HepG2 (cell line): Measurements from ENCODE around the gene HHEX. TPM values are rescaled to one million over a fixed set of nuclear protein-coding genes. Genes with fewer than 3 reads are reported as not detected.
A peak's percentile ranks its signal among the peaks of the same experiment; 100 is the strongest.

Source experiments
- ATAC-seq: fragments of 200-7000 bp; cut with Tn5 transposase; 3 replicates; pipeline ENCODE4 v1.9.1; 2020; ENCODE audit warnings: mild to moderate bottlenecking, moderate library complexity
- BruUV-seq: library from RNA; stranded (reverse); fragments of 400-500 nt; replicated peaks from 2 replicates; lab custom pipeline; 2021; lab: Mats Ljungman, UMichigan
- CTCF ChIA-PET: fragments of 300-600 bp; formaldehyde crosslinking; extraction: SDS; loops from one replicate; lab custom pipeline; 2021; ENCODE audit warnings: low total read pairs, inconsistent platforms, low intra/inter-chr PET ratio; lab: Yijun Ruan, JAX
- POLR2A ChIA-PET: fragments of 350-600 bp; sonication (Branson Sonifier 250); formaldehyde crosslinking; loops from one replicate; lab custom pipeline; 2020; ENCODE audit warnings: antibody characterized with exemption, inconsistent platforms; lab: Yijun Ruan, JAX
- DNase-seq: peaks from one replicate; pipeline ENCODE4 v3.0.0-alpha.2; 2015; ENCODE audit warnings: low spot score
- FAIRE-seq: peaks from 3 replicates; lab custom pipeline; 2011; peaks lifted over from hg19 to GRCh38; lab: Jason Lieb, UNC
- H2AFZ ChIP-seq: one replicate; pipeline ENCODE4 v1.6.1; 2011; ENCODE audit warnings: low read length, inconsistent platforms
- H3K27ac ChIP-seq: fragments of 300-600 bp; 3 replicates; pipeline ENCODE4 v1.8.0; 2011; ENCODE audit warnings: mixed run types, mild to moderate bottlenecking, mixed read lengths, low read length, inconsistent platforms; ENCODE audit not compliant: insufficient read depth; ENCODE audit errors: extremely low read length
- H3K27me3 ChIP-seq, 2 experiments: fragments of 200-600 bp in 1 of 2; 2 replicates in 1 of 2; 3 replicates in 1 of 2; pipeline versions ENCODE4 v1.6.0 to v1.8.0; 2011; ENCODE audit warnings: low read length in 2 of 2, mild to moderate bottlenecking in 2 of 2, moderate library complexity in 2 of 2, inconsistent platforms in 1 of 2; ENCODE audit not compliant: insufficient read depth in 2 of 2, control insufficient read depth in 1 of 2
- H3K36me3 ChIP-seq, 2 experiments: fragments of 200-600 bp in 1 of 2; replicated peaks in 1 of 2; 2 replicates in 1 of 2; 3 replicates in 1 of 2; pipeline versions ENCODE4 v1.5.1 to v1.8.0; 2011; ENCODE audit warnings: low read length in 2 of 2, inconsistent platforms in 1 of 2; ENCODE audit not compliant: insufficient read depth in 2 of 2, control insufficient read depth in 1 of 2
- H3K4me1 ChIP-seq: 2 replicates; pipeline ENCODE4 v1.5.1; 2012; ENCODE audit warnings: low read length, inconsistent platforms; ENCODE audit not compliant: insufficient read depth
- H3K4me2 ChIP-seq: 2 replicates; pipeline ENCODE4 v1.6.0; 2011; ENCODE audit warnings: low read depth, low read length, inconsistent platforms
- H3K4me3 ChIP-seq, 3 experiments: fragments of 200-600 bp in 1 of 3; sonication (generic), shearing (Covaris generic) in 1 of 3; replicated peaks in 1 of 3; 2 replicates each; pipeline ENCODE4 v1.5.1; 2011 to 2016; ENCODE audit warnings: low read length in 3 of 3, inconsistent platforms in 2 of 3, low read depth in 2 of 3, mild to moderate bottlenecking in 2 of 3, control low read depth in 1 of 3, mixed read lengths in 1 of 3; ENCODE audit not compliant: insufficient read depth in 1 of 3
- H3K79me2 ChIP-seq: one replicate; pipeline ENCODE4 v1.6.1; 2011; ENCODE audit warnings: low read length, inconsistent platforms; ENCODE audit not compliant: insufficient read depth
- H3K9ac ChIP-seq: 2 replicates; pipeline ENCODE4 v1.6.0; 2011; ENCODE audit warnings: mild to moderate bottlenecking, low read depth, low read length, inconsistent platforms; ENCODE audit not compliant: insufficient read depth
- H3K9me3 ChIP-seq: 2 replicates; pipeline ENCODE4 v1.5.1; 2012; ENCODE audit warnings: mild to moderate bottlenecking, low read length
- H4K20me1 ChIP-seq: 2 replicates; pipeline ENCODE4 v1.6.0; 2011; ENCODE audit warnings: inconsistent platforms, mild to moderate bottlenecking, low read length, moderate library complexity; ENCODE audit not compliant: insufficient read depth
- AKAP8 ChIP-seq: sonication (generic); formaldehyde crosslinking; IDR thresholded peaks from 2 replicates; pipeline ENCODE4 v1.5.1; 2020; ENCODE audit warnings: mild to moderate bottlenecking, missing genetic modification reagents
- CENPT ChIP-seq: sonication (generic); formaldehyde crosslinking; IDR thresholded peaks from 2 replicates; pipeline ENCODE4 v1.8.0; 2022; ENCODE audit warnings: low read depth, mild to moderate bottlenecking, moderate library complexity, missing genetic modification reagents
- EEA1 ChIP-seq: sonication (generic); formaldehyde crosslinking; IDR thresholded peaks from 2 replicates; pipeline ENCODE4 v1.5.1; 2020; ENCODE audit warnings: mild to moderate bottlenecking, missing genetic modification reagents, borderline replicate concordance
- FOSL2 ChIP-seq: sonication (generic); formaldehyde crosslinking; IDR thresholded peaks from 2 replicates; pipeline ENCODE4 v1.4.0; 2020; ENCODE audit warnings: missing genetic modification reagents
- GABPB1 ChIP-seq: IDR thresholded peaks from 2 replicates; pipeline ENCODE4 v1.6.1; 2016; ENCODE audit warnings: mild to moderate bottlenecking, missing genetic modification reagents, moderate library complexity, missing compliant biosample characterization
- MAFK ChIP-seq, 2 experiments: IDR thresholded peaks in 1 of 2; conservative IDR thresholded peaks in 1 of 2; 2 replicates each; pipeline ENCODE4 v1.6.1; 2011; ENCODE audit warnings: improper control_type of control experiment in 2 of 2, low read length in 2 of 2
- PHF8 ChIP-seq: sonication (generic); formaldehyde crosslinking; IDR thresholded peaks from 2 replicates; pipeline ENCODE4 v1.5.0; 2020; ENCODE audit warnings: missing genetic modification reagents
- RBM22 ChIP-seq: fragments of 200-400 bp; formaldehyde crosslinking; optimal IDR thresholded peaks from 2 replicates; pipeline ENCODE3; 2017; ENCODE audit warnings: mild to moderate bottlenecking, low read length, moderate library complexity
- SAP130 ChIP-seq: IDR thresholded peaks from 2 replicates; pipeline ENCODE4 v1.6.1; 2016; ENCODE audit warnings: low read depth
- SOX13 ChIP-seq, 3 experiments: fragments of 450-650 bp in 1 of 3; sonication (generic) in 1 of 3; formaldehyde crosslinking in 1 of 3; IDR thresholded peaks in 2 of 3; conservative IDR thresholded peaks in 1 of 3; 2 replicates each; pipeline versions ENCODE4 v1.5.0 to v1.6.1; 2016 to 2020; ENCODE audit warnings: antibody characterized with exemption in 1 of 3, mild to moderate bottlenecking in 1 of 3, missing compliant biosample characterization in 1 of 3, missing genetic modification reagents in 1 of 3, moderate library complexity in 1 of 3
- YEATS4 ChIP-seq: sonication (generic); formaldehyde crosslinking; IDR thresholded peaks from 2 replicates; pipeline ENCODE4 v1.4.0; 2020; ENCODE audit warnings: missing genetic modification reagents, borderline replicate concordance
- ZBTB26 ChIP-seq: IDR thresholded peaks from 2 replicates; pipeline ENCODE4 v1.6.1; 2016; ENCODE audit warnings: missing compliant biosample characterization, missing genetic modification reagents, borderline replicate concordance
- ZBTB3 ChIP-seq: sonication (generic); formaldehyde crosslinking; IDR thresholded peaks from 2 replicates; pipeline ENCODE4 v1.4.0; 2020; ENCODE audit warnings: low read depth, mild to moderate bottlenecking, moderate library complexity, missing genetic modification reagents, borderline replicate concordance
- ZMAT5 ChIP-seq: sonication (generic); formaldehyde crosslinking; IDR thresholded peaks from 2 replicates; pipeline ENCODE4 v1.5.0; 2020; ENCODE audit warnings: mild to moderate bottlenecking, low read depth, missing genetic modification reagents, borderline replicate concordance
- ZNF335 ChIP-seq: sonication (generic); formaldehyde crosslinking; IDR thresholded peaks from 2 replicates; pipeline ENCODE4 v1.4.0; 2020; ENCODE audit warnings: missing genetic modification reagents
- ZNF33B ChIP-seq: sonication (generic); formaldehyde crosslinking; IDR thresholded peaks from 2 replicates; pipeline ENCODE4 v1.5.1; 2020; ENCODE audit warnings: mild to moderate bottlenecking, missing genetic modification reagents
- ZNF503 ChIP-seq: sonication (generic); formaldehyde crosslinking; IDR thresholded peaks from 2 replicates; pipeline ENCODE4 v1.4.0; 2020; ENCODE audit warnings: missing genetic modification reagents
- ZNF547 ChIP-seq: sonication (generic); formaldehyde crosslinking; IDR thresholded peaks from 2 replicates; pipeline ENCODE4 v1.5.1; 2020; ENCODE audit warnings: mild to moderate bottlenecking, missing genetic modification reagents
- ZNF724P ChIP-seq: sonication (generic); formaldehyde crosslinking; IDR thresholded peaks from 2 replicates; pipeline ENCODE4 v1.8.0; 2022; ENCODE audit warnings: missing genetic modification reagents, borderline replicate concordance
- WGBS: methylation state at CpG from one replicate; pipeline ENCODE4 v1.1.6; 2017; ENCODE audit warnings: low lambda C conversion rate; 5-methylcytosine and 5-hydroxymethylcytosine counted together
- in situ Hi-C: cut with HindIII; loops from 2 replicates; pipeline ENCODE4 v1.10.0; 2017; ENCODE audit warnings: low pct_unique_long_range_greater_than_20kb; ENCODE audit not compliant: extremely low pct_ligation_motif_present
- intact Hi-C: fragments of 100-400 bp; cut with micrococcal nuclease; formaldehyde crosslinking; loops from one replicate; pipeline ENCODE4 v1.10.0; 2022; ENCODE audit not compliant: unreplicated experiment
- polyA plus RNA-seq, 8 experiments: library from polyadenylated mRNA; depleted of rRNA in 3 of 8; stranded (reverse) in 7 of 8; unstranded in 1 of 8; fragments of >200 nt; fragmentation: Illumina TruSeq in 4 of 8; extraction: Trizol in 4 of 8; gene quantifications; 2 replicates each; pipeline versions ENCODE4 v1.2.1 to v1.2.3, GENCODE V29; 2011 to 2016; ENCODE audit warnings: low read depth in 4 of 8, missing spikeins in 1 of 8, mixed read lengths in 1 of 8; ENCODE audit not compliant: insufficient read depth in 1 of 8
- total RNA-seq, 5 experiments: library from RNA; depleted of rRNA; stranded (reverse); fragments of >200 nt; fragmentation: Illumina TruSeq; extraction: Trizol; gene quantifications; 2 replicates each; pipeline ENCODE4 v1.2.3, GENCODE V29; 2016; ENCODE audit warnings: low read depth in 1 of 5

Gene HHEX
- total and polyA plus RNA-seq, 2 of the 13 experiments (the other 11 are each of a cell fraction or from before 2014, with no cell fraction given) = 44.5 to 48.7 TPM

- TF ChIP-seq ZNF503 (no peak), PHF8 (CRISPR knock-in tag) (0 out of 2 replicates have a peak, but pooled peaks have one; percentile 24), RBM22 (peak; percentile 32), ZNF724P (CRISPR knock-in tag) (0 out of 2 replicates have a peak, but pooled peaks have one; percentile 1), ZNF547 (CRISPR knock-in tag) (no peak), FOSL2 (CRISPR knock-in tag) (no peak), SAP130 (CRISPR knock-in tag) (peak; percentile 19), AKAP8 (CRISPR knock-in tag) (no peak), ZNF33B (CRISPR knock-in tag) (0 out of 2 replicates have a peak, but pooled peaks have one; percentile 3), CENPT (no peak)
Observed at GRCh38 chr10:92690915-92691590, 1.3 kb downstream of the HHEX start (continued).

GRCh38 chr10:92691591-92692079 lies 1.9 kb downstream of the HHEX start:
- H2AFZ ChIP-seq = no peak overlapping the region
- no peaks in the 10 kb centered on the region; a peak in 1 of 5 replicates for H3K27me3 ChIP-seq
- intact Hi-C loops (no loop called here), in situ Hi-C loops (no loop called here)
- H4K20me1 ChIP-seq = peaks cover 13% of the 10 kb centered on the region; the same call in 1 of the 2 replicates
- peaks cover 0 to 5% of the 10 kb centered on the region in 2 experiments; a peak in 2 of 5 replicates for H3K36me3 ChIP-seq
- 0% methylated on average over 11 of the region's 35 CpGs for WGBS
- peaks cover 54% of the 10 kb centered on the region for H3K79me2 ChIP-seq
- H3K4me2 ChIP-seq = peak overlapping the region; percentile 99
- ATAC-seq (no peak), FAIRE-seq (no peak), DNase-seq (no peak)
- H3K27ac ChIP-seq = peak overlapping the region; percentile 81
- BruUV-seq = no TSS peak
- ChIA-PET CTCF (no interaction called here), POLR2A (interaction anchor here (0.6 to 2.5 kb wide), 5 partner anchors 23 to 157 kb away, joined by 3 to 13 read pairs (median 3); partner anchors contain the start of gene EXOC6)
- peak overlapping the region; percentile 80 to 98 (median 94) for H3K4me3 ChIP-seq
- H3K4me1 ChIP-seq = peaks cover 48% of the 10 kb centered on the region
- H3K9me3 ChIP-seq = no peaks in the 10 kb centered on the region
- H3K9ac ChIP-seq = peak overlapping the region; percentile 92
- TF ChIP-seq SOX13 (IDR thresholded peaks at IDR 0.05) = no peak
- TF ChIP-seq SOX13 (CRISPR knock-in tag; conservative IDR thresholded peaks at IDR 0.05 in 1 of 2, IDR thresholded peaks at IDR 0.05 in 1 of 2) = no peak
- TF ChIP-seq ZBTB3 (CRISPR knock-in tag) = 0 out of 2 replicates have a peak, but pooled peaks have one; percentile 0
- TF ChIP-seq RBM22 = peak; percentile 61
- TF ChIP-seq ZNF335 (CRISPR knock-in tag) = no peak
- TF ChIP-seq YEATS4 (CRISPR knock-in tag) = peak; percentile 48; the same call in 1 of the 2 replicates
- TF ChIP-seq ZMAT5 (CRISPR knock-in tag) = no peak
- TF ChIP-seq ZBTB26 = no peak
- TF ChIP-seq GABPB1 (CRISPR knock-in tag) = peak; percentile 30; the same call in 1 of the 2 replicates
- TF ChIP-seq MAFK (conservative IDR thresholded peaks at IDR 0.05 in 1 of 2, IDR thresholded peaks at IDR 0.05 in 1 of 2; ENCODE audit: low read length in 2 of 2) = no peak
- TF ChIP-seq EEA1 (CRISPR knock-in tag) = 0 out of 2 replicates have a peak, but pooled peaks have one; percentile 25
